SU-DHL-6 (cell line): ENCODE measurements around the gene C6orf120.

Source experiments
- H2AFZ ChIP-seq: fragments of 200-600 bp; sonication (generic); 2 replicates; pipeline ENCODE4 v1.6.1; 2014; ENCODE audit warnings: low read depth, mild to moderate bottlenecking, moderate library complexity, mixed read lengths, antibody characterized with exemption, low read length; ENCODE audit not compliant: severe bottlenecking
- H3F3A ChIP-seq: fragments of 200-600 bp; shearing (Covaris generic); 2 replicates; pipeline ENCODE4 v1.6.0; 2016; ENCODE audit warnings: antibody characterized with exemption, mild to moderate bottlenecking; ENCODE audit not compliant: insufficient read depth
- H3K27ac ChIP-seq: fragments of 200-600 bp; sonication (generic); 2 replicates; pipeline ENCODE4 v1.5.1; 2016; ENCODE audit warnings: low read depth, mild to moderate bottlenecking, low read length, moderate library complexity, mixed read lengths
- H3K27me3 ChIP-seq: fragments of 200-600 bp; sonication (generic), shearing (Covaris generic); 2 replicates; pipeline ENCODE4 v1.6.0; 2014; ENCODE audit warnings: mild to moderate bottlenecking, low read length
- H3K36me3 ChIP-seq: fragments of 200-600 bp; sonication (generic); 2 replicates; pipeline ENCODE4 v1.6.1; 2014; ENCODE audit warnings: mild to moderate bottlenecking, low read length, mixed read lengths
- H3K4me2 ChIP-seq: fragments of 300-600, 200-600 bp; shearing (Covaris generic), sonication (generic); 2 replicates; pipeline ENCODE4 v1.6.0; 2014; ENCODE audit warnings: low read length, low read depth, mild to moderate bottlenecking; ENCODE audit not compliant: poor library complexity, severe bottlenecking
- H3K4me3 ChIP-seq: fragments of 200-600 bp; sonication (generic); 2 replicates; pipeline ENCODE4 v1.5.1; 2014; ENCODE audit warnings: antibody characterized with exemption, low read length, mild to moderate bottlenecking, mixed read lengths; ENCODE audit not compliant: insufficient read depth, poor library complexity, severe bottlenecking
- H3K79me2 ChIP-seq: fragments of 200-600 bp; sonication (generic); 2 replicates; pipeline ENCODE4 v1.6.1; 2014; ENCODE audit warnings: mild to moderate bottlenecking, low read length, moderate library complexity; ENCODE audit not compliant: insufficient read depth
- H3K9ac ChIP-seq: fragments of 200-600 bp; sonication (generic); 2 replicates; pipeline ENCODE4 v1.7.0; 2014; ENCODE audit warnings: mild to moderate bottlenecking, low read length
- H3K9me2 ChIP-seq: fragments of 200-600 bp; sonication (generic); replicated peaks from 2 replicates; pipeline ENCODE4 v1.6.1; 2014; ENCODE audit warnings: low read length; ENCODE audit not compliant: insufficient read depth
- H3K9me3 ChIP-seq: fragments of 200-600 bp; sonication (generic); 2 replicates; pipeline ENCODE4 v1.6.1; 2014; ENCODE audit warnings: low read length, mixed read lengths; ENCODE audit not compliant: insufficient read depth
- H4K20me1 ChIP-seq: fragments of 200-600 bp; sonication (generic); 2 replicates; pipeline ENCODE4 v1.6.1; 2014; ENCODE audit warnings: low read depth, mild to moderate bottlenecking, antibody characterized with exemption, low read length, moderate library complexity, mixed read lengths
- CTCF ChIP-seq: fragments of 200-600 bp; sonication (generic); IDR thresholded peaks from one replicate; pipeline ENCODE4 v1.5.1; 2017; ENCODE audit warnings: antibody characterized with exemption, mild to moderate bottlenecking, low read length, moderate library complexity; ENCODE audit not compliant: insufficient read depth, poor library complexity, severe bottlenecking
- EZH2phosphoT487 ChIP-seq: fragments of 200-600 bp; sonication (generic), shearing (Covaris generic); conservative IDR thresholded peaks from 2 replicates; pipeline ENCODE4 v1.6.1; 2018; ENCODE audit warnings: mild to moderate bottlenecking, antibody characterized with exemption, low read length, moderate library complexity, mixed read lengths

Gene C6orf120

GRCh38 chr6:169701954-169702839 lies at the start of gene C6orf120, which contains the start of gene WDR27:
Gene C6orf120, plus strand, starts transcription at chr6:169702126. Its CDS starts 334 bp downstream, at chr6:169702460.
Gene WDR27, minus strand, starts transcription at chr6:169702029. Its CDS starts 13,024 bp downstream, at chr6:169689005.
- Histone ChIP-seq H3F3A (peaks cover 12% of the 10 kb centered on the region), H3K79me2 (peaks cover 63% of the 10 kb centered on the region)

DNA sequence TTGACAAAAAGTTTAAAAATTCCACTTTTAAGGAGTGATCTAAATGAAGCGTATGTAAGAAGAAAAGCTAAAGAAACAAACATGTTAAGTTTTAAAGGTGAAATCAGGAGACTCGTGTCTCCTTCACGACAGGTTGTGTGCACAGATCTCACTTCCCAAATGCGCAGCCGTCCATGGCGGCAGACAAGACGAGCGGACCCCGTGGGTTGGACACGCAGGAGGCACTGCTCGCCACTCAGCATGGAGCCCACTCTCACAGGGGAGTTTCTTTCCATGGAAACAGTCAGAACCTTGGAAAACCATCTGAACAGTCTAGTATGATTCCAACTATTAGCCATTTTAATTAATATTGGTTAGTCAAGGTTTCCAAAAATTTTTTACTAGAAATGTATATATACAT lies 49.0 kb upstream of the C6orf120 start:
- H3K9ac ChIP-seq: no peak overlapping the region
- no peaks in the 10 kb centered on the region for H3F3A ChIP-seq
- H3K27me3 ChIP-seq: no peaks in the 10 kb centered on the region
- H3K4me3 ChIP-seq: no peak overlapping the region
- TF ChIP-seq EZH2phosphoT487 (no peak), CTCF (no peak)
- no peaks in the 10 kb centered on the region for H3K79me2 ChIP-seq
- no peak overlapping the region for H3K27ac ChIP-seq
- no peak overlapping the region for H3K4me2 ChIP-seq
- H3K9me3 ChIP-seq: no peaks in the 10 kb centered on the region
- H3K36me3 ChIP-seq: peaks cover 7% of the 10 kb centered on the region; the same call in 1 of the 2 replicates
- no peaks in the 10 kb centered on the region for H3K9me2 ChIP-seq
- no peak overlapping the region for H2AFZ ChIP-seq
- no peaks in the 10 kb centered on the region for H4K20me1 ChIP-seq

More at GRCh38 chr6:169701954-169702839, at the start of gene C6orf120, which contains the start of gene WDR27:
- H3K27ac ChIP-seq: peak within 1 kb of the TSS; percentile 60
- H3K36me3 ChIP-seq: no peaks in the 10 kb centered on the region; the same call in 1 of the 2 replicates
- H3K9ac ChIP-seq: peak within 1 kb of the TSS; percentile 88
- H4K20me1 ChIP-seq: no peaks in the 10 kb centered on the region; the same call in 1 of the 2 replicates
- no peaks in the 10 kb centered on the region for H3K9me2 ChIP-seq
- H3K4me2 ChIP-seq: peak within 1 kb of the TSS; percentile 91
- H2AFZ ChIP-seq: peak within 1 kb of the TSS; percentile 75
- peak within 1 kb of the TSS; percentile 88 for H3K4me3 ChIP-seq
- no peaks in the 10 kb centered on the region for H3K27me3 ChIP-seq
- TF ChIP-seq CTCF (no peak), EZH2phosphoT487 (no peak)
- H3K9me3 ChIP-seq: no peaks in the 10 kb centered on the region

GRCh38 chr6:169653691-169654090 lies 48.2 kb upstream of the C6orf120 start:
- H3K4me3 ChIP-seq: no peak overlapping the region

More at GRCh38 chr6:169653691-169654090, 48.2 kb upstream of the C6orf120 start:
- no peak for TF ChIP-seq EZH2phosphoT487
- TF ChIP-seq CTCF: no peak
- Histone ChIP-seq H3K79me2 (no peaks in the 10 kb centered on the region), H3F3A (no peaks in the 10 kb centered on the region), H3K27me3 (no peaks in the 10 kb centered on the region), H3K36me3 (peaks cover 7% of the 10 kb centered on the region; the same call in 1 of the 2 replicates), H3K27ac (no peak overlapping the region), H2AFZ (no peak overlapping the region), H3K9me3 (no peaks in the 10 kb centered on the region), H3K4me2 (no peak overlapping the region), H3K9me2 (no peaks in the 10 kb centered on the region), H3K9ac (no peak overlapping the region), H4K20me1 (no peaks in the 10 kb centered on the region)
